Skeletal muscle satellite cell (primary cell): ENCODE data around the gene PRDM1. TPM values are rescaled to one million over a fixed set of nuclear protein-coding genes. Genes with fewer than 3 reads are reported as not detected.

Experiments
- H3K27me3 ChIP-seq: 2 replicates; pipeline ENCODE4 v1.7.0; 2013; ENCODE audit warnings: low read length; ENCODE audit not compliant: control insufficient read depth, insufficient read depth
- H3K36me3 ChIP-seq: 2 replicates; pipeline ENCODE4 v1.7.0; 2013; ENCODE audit warnings: mild to moderate bottlenecking, control low read depth, low read length; ENCODE audit not compliant: insufficient read depth
- H3K4me1 ChIP-seq: 2 replicates; pipeline ENCODE4 v1.7.0; 2013; ENCODE audit warnings: low read length; ENCODE audit not compliant: control insufficient read depth, insufficient read depth
- H3K4me2 ChIP-seq: 2 replicates; pipeline ENCODE4 v1.7.0; 2013; ENCODE audit warnings: mild to moderate bottlenecking, low read length
- H3K4me3 ChIP-seq: 2 replicates; pipeline ENCODE4 v1.7.0; 2013; ENCODE audit warnings: low read length
- H3K9ac ChIP-seq: 2 replicates; pipeline ENCODE4 v1.7.0; 2013; ENCODE audit warnings: mild to moderate bottlenecking, low read depth, low read length, moderate library complexity
- H3K9me3 ChIP-seq: replicated peaks from 2 replicates; pipeline ENCODE4 v1.7.0; 2013; ENCODE audit warnings: mild to moderate bottlenecking, control low read depth, low read length
- total RNA-seq: library from RNA; depleted of rRNA; stranded (reverse); fragments of >200 nt; gene quantifications from 2 replicates; pipeline ENCODE4 v1.2.3, GENCODE V29; 2012; rRNA removed

The PRDM1 gene
- 0.44 and 2.5 TPM in 2 replicates for total RNA-seq

DNA sequence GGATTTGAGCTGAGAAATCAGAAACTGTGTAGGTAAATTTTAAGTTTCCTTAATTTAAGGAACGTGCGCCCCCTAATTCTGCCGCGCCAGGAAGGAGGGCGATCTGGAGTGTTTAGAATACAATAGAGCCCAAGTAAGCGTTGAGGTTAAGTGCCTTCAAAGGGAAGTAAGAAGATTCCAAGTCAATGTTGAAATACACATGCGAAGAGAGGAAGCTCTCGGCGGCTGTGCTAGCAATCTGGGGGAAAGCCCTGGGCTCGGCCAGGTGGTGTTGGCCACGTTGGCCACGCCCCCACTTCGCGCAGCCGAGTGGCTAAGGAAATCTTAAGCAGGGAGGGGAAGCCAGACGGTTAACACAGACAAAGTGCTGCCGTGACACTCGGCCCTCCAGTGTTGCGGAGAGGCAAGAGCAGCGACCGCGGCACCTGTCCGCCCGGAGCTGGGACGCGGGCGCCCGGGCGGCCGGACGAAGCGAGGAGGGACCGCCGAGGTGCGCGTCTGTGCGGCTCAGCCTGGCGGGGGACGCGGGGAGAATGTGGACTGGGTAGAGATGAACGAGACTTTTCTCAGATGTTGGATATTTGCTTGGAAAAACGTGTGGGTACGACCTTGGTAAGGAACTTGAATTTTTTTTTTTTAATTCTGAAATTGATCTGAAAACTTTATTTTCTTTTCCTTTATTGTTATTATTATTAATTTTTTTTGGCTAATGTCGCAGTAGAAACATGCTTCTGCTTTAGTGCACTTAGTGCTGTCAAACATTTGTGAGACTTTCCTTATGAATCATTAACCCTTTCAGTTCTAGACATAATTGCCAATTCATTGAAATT lies at the start of gene PRDM1:
Gene PRDM1 (plus strand): TSS at position 353 of the 830 bp plus-strand sequence. CDS start 218 bp downstream, at position 571.
- peak within 1 kb of the TSS; percentile 80 for H3K9ac ChIP-seq
- H3K36me3 ChIP-seq, result no peaks in the 10 kb centered on the region
- H3K4me1 ChIP-seq, result peaks cover 60% of the 10 kb centered on the region
- peak within 1 kb of the TSS; percentile 90 for H3K4me2 ChIP-seq
- H3K4me3 ChIP-seq, result peak within 1 kb of the TSS; percentile 81
- H3K27me3 ChIP-seq, result no peaks in the 10 kb centered on the region
- H3K9me3 ChIP-seq, result no peaks in the 10 kb centered on the region

GRCh38 chr6:106037060-106037459 lies 49.1 kb upstream of the PRDM1 start:
- Histone ChIP-seq H3K4me1 (peaks cover 32% of the 10 kb centered on the region), H3K4me3 (peak overlapping the region; percentile 33), H3K4me2 (peak overlapping the region; percentile 31), H3K9ac (peak overlapping the region; percentile 5), H3K9me3 (no peaks in the 10 kb centered on the region), H3K27me3 (no peaks in the 10 kb centered on the region), H3K36me3 (no peaks in the 10 kb centered on the region)

DNA sequence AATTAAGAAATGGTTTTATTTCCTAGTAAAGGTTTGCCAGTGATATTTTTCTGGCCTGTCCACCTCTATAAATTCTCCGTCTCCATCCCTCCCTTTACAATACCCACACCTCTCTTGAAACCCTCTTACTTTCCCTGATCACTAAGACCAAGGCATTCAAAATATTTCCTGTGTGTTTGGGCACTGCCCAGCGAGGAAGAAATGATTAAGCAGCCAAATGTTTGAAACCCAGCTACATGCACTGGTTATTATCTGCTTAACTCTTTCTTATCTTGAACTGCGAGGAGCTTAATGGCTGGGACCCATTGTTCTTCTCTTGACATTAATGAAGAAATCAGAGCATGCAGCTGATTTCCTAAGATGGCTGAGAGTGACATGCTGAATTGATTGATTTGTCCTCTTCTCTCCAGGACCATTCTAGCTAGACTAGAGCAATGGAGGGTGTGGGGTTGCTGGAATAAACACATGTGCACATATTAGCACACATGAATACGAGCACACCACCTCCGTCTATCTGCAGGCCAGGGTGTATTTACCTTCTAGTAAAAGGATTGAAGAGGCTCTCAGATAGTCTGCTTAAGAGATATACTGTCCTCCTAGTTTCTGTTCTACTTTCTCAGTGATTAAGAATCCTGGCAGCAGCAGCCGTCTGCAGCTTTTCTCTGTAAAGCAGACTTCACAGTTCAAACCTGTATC lies 46.1 kb upstream of the PRDM1 start:
- Histone ChIP-seq H3K9ac (peak overlapping the region; percentile 42), H3K9me3 (no peaks in the 10 kb centered on the region), H3K36me3 (no peaks in the 10 kb centered on the region), H3K27me3 (no peaks in the 10 kb centered on the region), H3K4me2 (peak overlapping the region; percentile 28), H3K4me1 (peaks cover 32% of the 10 kb centered on the region), H3K4me3 (peak overlapping the region; percentile 44)

DNA sequence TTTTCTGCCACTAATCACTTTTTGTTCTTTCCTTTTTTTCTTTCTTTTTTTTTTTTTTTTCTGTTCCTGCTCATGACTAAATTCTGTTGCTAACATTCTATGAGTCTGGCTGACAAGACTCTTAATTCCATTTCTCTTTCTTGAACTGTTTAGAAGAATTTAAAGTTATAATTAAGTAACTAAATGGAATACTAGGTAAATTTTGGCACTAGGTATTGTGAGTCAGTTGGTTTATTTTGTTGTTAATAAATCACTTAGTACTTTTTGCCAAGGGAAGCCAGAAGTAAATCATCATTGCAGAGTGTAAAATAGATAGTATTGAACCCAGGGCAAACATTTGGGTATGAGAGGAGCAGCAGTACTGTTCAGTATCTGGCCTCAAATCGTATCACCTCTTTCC lies 42.0 kb upstream of the PRDM1 start:
- no peaks in the 10 kb centered on the region for H3K36me3 ChIP-seq
- peaks cover 13% of the 10 kb centered on the region for H3K4me1 ChIP-seq
- H3K4me2 ChIP-seq, result no peak overlapping the region
- no peaks in the 10 kb centered on the region for H3K9me3 ChIP-seq
- H3K4me3 ChIP-seq, result no peak overlapping the region
- H3K9ac ChIP-seq, result no peak overlapping the region
- no peaks in the 10 kb centered on the region for H3K27me3 ChIP-seq

DNA sequence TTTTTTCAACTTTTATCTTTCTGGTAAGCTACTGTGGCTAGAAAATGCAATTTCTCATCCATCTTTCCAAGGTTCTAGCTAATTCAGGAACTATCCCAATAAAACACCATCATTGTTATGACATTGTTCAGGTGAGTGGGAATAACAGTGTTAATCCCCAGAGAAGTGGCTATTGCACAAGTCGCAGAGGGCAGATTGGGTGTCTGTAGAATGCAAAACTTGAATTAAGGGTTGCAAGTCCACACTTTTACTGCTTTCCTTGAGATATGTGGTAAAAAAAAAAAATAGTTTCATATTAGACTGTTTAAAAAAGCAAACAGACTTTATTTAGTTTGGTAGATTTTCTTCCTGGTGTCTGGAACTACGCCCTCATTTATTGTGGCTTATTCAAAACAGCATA lies 41.1 kb upstream of the PRDM1 start:
- no peaks in the 10 kb centered on the region for H3K9me3 ChIP-seq
- H3K9ac ChIP-seq, result no peak overlapping the region
- H3K36me3 ChIP-seq, result no peaks in the 10 kb centered on the region
- H3K4me3 ChIP-seq, result no peak overlapping the region
- H3K4me2 ChIP-seq, result no peak overlapping the region
- no peaks in the 10 kb centered on the region for H3K27me3 ChIP-seq
- peaks cover 4% of the 10 kb centered on the region for H3K4me1 ChIP-seq

DNA sequence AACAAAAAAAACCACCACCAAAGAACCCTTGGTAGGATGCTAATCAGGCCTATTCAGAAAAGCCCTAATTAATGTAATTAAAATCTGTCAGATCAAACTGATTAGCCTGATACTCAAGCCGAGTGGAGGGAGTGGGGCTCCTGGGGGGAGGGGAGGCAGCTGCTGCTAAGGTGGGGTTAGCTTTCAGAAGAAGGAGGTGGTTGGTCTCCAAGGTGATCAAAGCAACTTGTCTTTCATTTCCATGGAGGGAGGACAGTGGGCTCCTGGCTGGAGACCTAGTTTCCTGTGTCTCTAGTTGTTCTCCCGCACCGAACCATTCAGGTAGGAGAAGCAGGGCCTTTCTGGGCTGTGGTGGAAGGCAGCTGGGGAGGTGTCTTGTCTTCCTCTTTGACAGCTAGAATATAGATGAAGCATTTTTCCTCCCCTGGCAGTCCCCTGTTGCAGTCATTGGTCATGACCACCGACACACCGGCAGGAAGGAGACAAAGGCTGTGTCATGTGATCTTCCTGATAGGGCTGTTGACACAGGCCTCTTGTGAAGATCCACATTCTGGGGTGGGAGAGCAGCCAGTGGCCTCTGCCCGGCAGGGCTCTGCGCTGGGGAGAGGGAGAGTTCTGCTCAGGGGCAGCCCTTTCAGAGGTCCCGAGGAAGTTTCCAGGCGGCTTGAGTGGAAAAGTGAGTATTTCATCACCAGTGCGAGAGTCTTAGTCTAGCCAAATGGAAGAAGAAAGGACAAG lies 39.9 kb upstream of the PRDM1 start:
- H3K4me3 ChIP-seq, result no peak overlapping the region
- no peak overlapping the region for H3K4me2 ChIP-seq
- no peaks in the 10 kb centered on the region for H3K9me3 ChIP-seq
- H3K27me3 ChIP-seq, result no peaks in the 10 kb centered on the region
- H3K9ac ChIP-seq, result no peak overlapping the region
- no peaks in the 10 kb centered on the region for H3K36me3 ChIP-seq
- no peaks in the 10 kb centered on the region for H3K4me1 ChIP-seq

DNA sequence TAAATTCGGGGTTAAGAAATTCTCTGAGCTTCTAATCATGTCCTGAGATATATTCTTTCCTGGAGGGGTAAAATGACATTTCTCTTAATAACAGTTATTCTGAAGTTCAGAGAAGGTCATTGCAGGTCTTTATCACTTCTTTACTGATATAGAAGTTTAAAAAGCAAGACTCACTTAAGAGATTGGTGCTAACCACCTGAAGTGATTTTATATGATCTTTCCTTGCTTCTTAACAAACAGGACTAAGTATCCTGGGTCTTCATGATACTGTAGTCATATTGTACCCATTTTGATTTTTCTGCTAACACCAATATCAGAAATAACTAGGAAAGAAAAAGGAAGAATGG lies 39.3 kb upstream of the PRDM1 start:
- Histone ChIP-seq H3K36me3 (no peaks in the 10 kb centered on the region), H3K4me1 (no peaks in the 10 kb centered on the region), H3K4me3 (no peak overlapping the region), H3K9ac (no peak overlapping the region), H3K9me3 (no peaks in the 10 kb centered on the region), H3K4me2 (no peak overlapping the region), H3K27me3 (no peaks in the 10 kb centered on the region)

DNA sequence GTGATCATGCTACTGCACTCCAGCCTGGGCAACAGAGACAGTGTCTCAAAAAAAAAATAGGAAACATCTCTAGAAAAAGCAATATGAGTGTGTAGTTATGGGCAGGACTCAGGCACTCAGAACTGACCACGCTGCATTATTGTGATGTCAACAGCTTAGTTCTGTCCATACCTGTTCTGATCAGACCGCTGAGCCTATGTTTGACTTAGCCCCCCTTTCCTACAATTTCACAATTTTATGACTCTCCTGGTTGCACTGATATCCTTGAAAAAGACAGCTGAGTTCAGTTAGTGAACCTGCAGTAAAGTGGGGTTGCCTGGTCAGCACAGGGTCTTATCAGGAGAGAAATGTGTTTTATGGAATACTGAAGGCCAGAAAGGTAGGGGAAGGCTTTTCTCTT lies 37.8 kb upstream of the PRDM1 start:
- no peaks in the 10 kb centered on the region for H3K4me1 ChIP-seq
- H3K9me3 ChIP-seq, result no peaks in the 10 kb centered on the region
- H3K4me3 ChIP-seq, result no peak overlapping the region
- H3K27me3 ChIP-seq, result no peaks in the 10 kb centered on the region
- no peaks in the 10 kb centered on the region for H3K36me3 ChIP-seq
- no peak overlapping the region for H3K4me2 ChIP-seq
- no peak overlapping the region for H3K9ac ChIP-seq

GRCh38 chr6:106050538-106050937 lies 35.6 kb upstream of the PRDM1 start:
- H3K36me3 ChIP-seq, result no peaks in the 10 kb centered on the region
- H3K9ac ChIP-seq, result no peak overlapping the region
- H3K4me3 ChIP-seq, result no peak overlapping the region
- no peaks in the 10 kb centered on the region for H3K27me3 ChIP-seq
- H3K9me3 ChIP-seq, result no peaks in the 10 kb centered on the region
- H3K4me1 ChIP-seq, result no peaks in the 10 kb centered on the region
- no peak overlapping the region for H3K4me2 ChIP-seq

GRCh38 chr6:106051226-106051625 lies 34.9 kb upstream of the PRDM1 start:
- H3K36me3 ChIP-seq, result no peaks in the 10 kb centered on the region
- no peak overlapping the region for H3K4me3 ChIP-seq
- no peak overlapping the region for H3K4me2 ChIP-seq
- no peaks in the 10 kb centered on the region for H3K27me3 ChIP-seq
- H3K4me1 ChIP-seq, result no peaks in the 10 kb centered on the region
- no peak overlapping the region for H3K9ac ChIP-seq
- H3K9me3 ChIP-seq, result no peaks in the 10 kb centered on the region

- Histone ChIP-seq H3K4me2 (no peak overlapping the region), H3K9me3 (no peaks in the 10 kb centered on the region), H3K4me3 (no peak overlapping the region), H3K27me3 (no peaks in the 10 kb centered on the region), H3K9ac (no peak overlapping the region), H3K4me1 (no peaks in the 10 kb centered on the region), H3K36me3 (no peaks in the 10 kb centered on the region)
Observed at GRCh38 chr6:106053484-106054205, 32.5 kb upstream of the PRDM1 start.
